Vagina (tissue), 2 donors: ENCODE data around the gene LOXL4. TPM values are rescaled to one million over a fixed set of nuclear protein-coding genes. Genes with fewer than 3 reads are reported as not detected.

Experiments used
- DNase-seq, 2 donors: peaks; one replicate each; pipeline ENCODE4 v3.0.0-alpha.2; 2017; ENCODE audit errors: extremely low spot score in 2 of 2
- H3K27ac ChIP-seq: fragments of 200-600 bp; sonication (generic); one replicate; pipeline ENCODE4 v1.5.1; 2019
- H3K27me3 ChIP-seq: fragments of 200-600 bp; sonication (generic); one replicate; pipeline ENCODE4 v1.5.1; 2019
- H3K36me3 ChIP-seq, 2 donors: fragments of 200-600 bp; sonication (generic); one replicate each; pipeline ENCODE4 v1.5.1; 2017 to 2019
- H3K4me1 ChIP-seq: fragments of 200-600 bp; sonication (generic); one replicate; pipeline ENCODE4 v1.5.1; 2019
- H3K4me3 ChIP-seq, 2 donors: fragments of 200-600 bp; sonication (generic); 1 replicate in 1 of 2; 2 replicates in 1 of 2; pipeline ENCODE4 v1.5.1; 2016 to 2019
- H3K9me3 ChIP-seq: fragments of 200-600 bp; sonication (generic); one replicate; pipeline ENCODE4 v1.5.1; 2019
- POLR2A ChIP-seq, 2 donors: fragments of 450-650 bp; IDR thresholded peaks; one replicate each; pipeline ENCODE4 v1.6.1; 2017; ENCODE audit warnings: antibody characterized with exemption in 2 of 2, mild to moderate bottlenecking in 2 of 2, moderate library complexity in 2 of 2
- POLR2AphosphoS5 ChIP-seq, 2 donors: sonication (generic); formaldehyde crosslinking; IDR thresholded peaks; one replicate each; pipeline ENCODE4 v1.9.0; 2017; ENCODE audit warnings: antibody characterized with exemption in 2 of 2, mild to moderate bottlenecking in 2 of 2, low read depth in 1 of 2; ENCODE audit not compliant: insufficient read depth in 1 of 2
- intact Hi-C: fragments of 100-400 bp; cut with DNase I; formaldehyde crosslinking; loops from one replicate; pipeline ENCODE4 v1.15.1; 2023
- total RNA-seq: library from RNA; depleted of rRNA; stranded (reverse); fragments of >200 nt; gene quantifications from one replicate; pipeline ENCODE4 v1.2.3, GENCODE V29; 2016
- TF ChIP-seq, protein P1 (sequence below), 3 experiments: fragments of 450-650 bp in 2 of 3; fragments of 200-600 bp in 1 of 3; sonication (generic) in 1 of 3; IDR thresholded peaks; one replicate each; pipeline ENCODE4 v1.5.1; 2017 to 2019; ENCODE audit warnings: antibody characterized with exemption in 3 of 3, mild to moderate bottlenecking in 2 of 3, moderate library complexity in 2 of 3

Gene LOXL4
- total RNA-seq = 5.2 TPM

DNA sequence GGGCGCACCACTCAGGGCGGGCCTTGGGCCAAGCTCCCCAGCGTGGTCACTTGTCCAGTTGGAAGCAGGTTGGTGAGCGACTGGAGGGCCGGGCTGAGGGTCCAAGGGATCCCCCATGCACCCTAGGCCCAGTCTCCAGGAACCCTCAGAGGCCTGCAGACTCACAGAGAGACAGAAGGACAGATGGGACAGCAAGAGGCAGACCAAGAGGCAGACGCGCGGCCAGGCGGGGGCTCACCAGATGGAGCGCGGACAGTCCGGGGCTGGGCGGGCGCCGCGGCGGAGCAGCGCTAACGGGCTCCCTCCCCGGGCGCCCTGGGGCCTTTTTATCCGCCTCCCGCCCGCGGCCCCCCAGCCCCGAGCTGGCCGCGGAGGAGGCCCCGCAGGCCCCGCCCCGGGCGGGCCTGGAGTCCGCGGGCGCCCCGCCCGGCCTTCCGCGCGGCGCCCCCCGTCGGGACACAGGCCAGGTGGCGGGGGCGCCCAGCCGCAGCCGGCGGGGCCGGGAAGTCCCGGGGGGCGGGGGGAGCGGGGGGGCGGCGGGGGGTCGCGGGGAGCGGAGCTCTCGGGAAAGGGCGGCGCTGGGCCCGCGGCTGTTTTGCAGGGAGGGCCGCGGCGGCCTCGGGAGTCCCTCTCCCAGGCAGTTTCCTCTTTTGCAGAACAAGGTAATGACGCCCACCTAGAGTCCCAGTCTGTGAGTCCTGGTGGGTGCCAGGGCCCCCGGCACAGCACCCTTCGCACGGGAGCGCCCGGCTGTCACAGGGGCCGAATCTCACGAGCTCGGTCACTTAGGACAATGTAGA is at the start of gene LOXL4:
Gene LOXL4 (minus strand): TSS at position 301 of the 800 bp plus-strand sequence. CDS start 5,175 bp downstream, outside the sequence.
- intact Hi-C loops = loop anchor here (5.0 kb wide), 1 partner anchor 179 kb away; the partner anchor contains the start of gene HPS1

DNA sequence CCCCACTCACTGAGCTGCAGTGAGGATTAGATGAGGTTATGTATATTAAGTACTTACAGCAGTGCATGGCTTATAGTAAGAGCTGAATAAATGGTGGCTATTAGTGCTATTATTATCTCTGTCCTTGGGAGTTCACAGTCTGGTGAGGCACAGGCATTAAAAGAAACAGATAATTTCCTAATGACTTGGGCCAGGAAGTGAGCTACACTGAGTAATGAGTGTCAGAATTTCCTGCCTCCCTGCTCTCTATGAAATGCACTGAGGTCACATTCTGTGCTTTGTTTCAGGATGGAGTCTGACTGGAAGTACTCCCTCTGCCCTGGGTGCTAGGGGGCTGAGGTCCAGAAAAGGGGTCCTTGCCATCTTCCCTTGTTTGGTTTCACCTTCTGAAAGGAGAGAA is 48.7 kb upstream of the LOXL4 start:
- Histone ChIP-seq H3K9me3 (no peaks in the 10 kb centered on the region), H3K4me1 (peaks cover 19% of the 10 kb centered on the region), H3K27me3 (no peaks in the 10 kb centered on the region), H3K36me3 (no peaks in the 10 kb centered on the region), H3K27ac (no peak overlapping the region), H3K4me3 (no peak overlapping the region)
- DNase-seq = no peak
- intact Hi-C loops = no loop called here
- TF ChIP-seq POLR2AphosphoS5 (IDR thresholded peaks at IDR 0.05; ENCODE audit: insufficient read depth in 1 of 2, low read depth in 1 of 2) = no peak
- no peak for TF ChIP-seq POLR2A (IDR thresholded peaks at IDR 0.05)
- TF ChIP-seq, protein P1, sequence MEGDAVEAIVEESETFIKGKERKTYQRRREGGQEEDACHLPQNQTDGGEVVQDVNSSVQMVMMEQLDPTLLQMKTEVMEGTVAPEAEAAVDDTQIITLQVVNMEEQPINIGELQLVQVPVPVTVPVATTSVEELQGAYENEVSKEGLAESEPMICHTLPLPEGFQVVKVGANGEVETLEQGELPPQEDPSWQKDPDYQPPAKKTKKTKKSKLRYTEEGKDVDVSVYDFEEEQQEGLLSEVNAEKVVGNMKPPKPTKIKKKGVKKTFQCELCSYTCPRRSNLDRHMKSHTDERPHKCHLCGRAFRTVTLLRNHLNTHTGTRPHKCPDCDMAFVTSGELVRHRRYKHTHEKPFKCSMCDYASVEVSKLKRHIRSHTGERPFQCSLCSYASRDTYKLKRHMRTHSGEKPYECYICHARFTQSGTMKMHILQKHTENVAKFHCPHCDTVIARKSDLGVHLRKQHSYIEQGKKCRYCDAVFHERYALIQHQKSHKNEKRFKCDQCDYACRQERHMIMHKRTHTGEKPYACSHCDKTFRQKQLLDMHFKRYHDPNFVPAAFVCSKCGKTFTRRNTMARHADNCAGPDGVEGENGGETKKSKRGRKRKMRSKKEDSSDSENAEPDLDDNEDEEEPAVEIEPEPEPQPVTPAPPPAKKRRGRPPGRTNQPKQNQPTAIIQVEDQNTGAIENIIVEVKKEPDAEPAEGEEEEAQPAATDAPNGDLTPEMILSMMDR (IDR thresholded peaks at IDR 0.05) = no peak

More for the DNA sequence above, at the start of gene LOXL4:
- Histone ChIP-seq H3K36me3 (no peaks in the 10 kb centered on the region), H3K4me3 (peak within 1 kb of the TSS; percentile 49 to 56), H3K9me3 (no peaks in the 10 kb centered on the region), H3K27me3 (no peaks in the 10 kb centered on the region), H3K4me1 (peaks cover 37% of the 10 kb centered on the region), H3K27ac (peak within 1 kb of the TSS; percentile 89)
- peak in 1 of 2 donors; percentile 9 for TF ChIP-seq POLR2A (IDR thresholded peaks at IDR 0.05)
- TF ChIP-seq POLR2AphosphoS5 (IDR thresholded peaks at IDR 0.05; ENCODE audit: insufficient read depth in 1 of 2, low read depth in 1 of 2) = no peak
- DNase-seq = no peak

DNA sequence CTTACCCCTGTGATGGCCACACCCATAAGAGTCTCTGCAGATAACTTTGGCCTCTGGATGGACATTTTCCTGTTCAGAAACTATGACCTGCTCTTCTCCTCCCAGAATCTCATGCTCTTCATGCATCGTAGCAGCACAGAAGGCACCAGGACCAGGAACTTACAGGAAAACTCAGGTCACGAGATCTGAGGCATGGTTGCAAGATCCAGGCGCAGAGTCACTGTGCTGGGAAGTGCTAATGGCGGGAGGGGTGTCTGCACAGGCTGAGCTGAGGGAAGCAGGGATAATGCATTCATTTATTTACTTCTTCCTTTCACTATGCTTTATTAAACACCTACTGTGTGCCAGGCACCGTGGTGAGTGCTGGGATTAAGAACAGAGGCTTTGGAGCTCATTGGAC is 48.2 kb upstream of the LOXL4 start:
- no peak for DNase-seq
- Histone ChIP-seq H3K36me3 (no peaks in the 10 kb centered on the region), H3K9me3 (no peaks in the 10 kb centered on the region), H3K27ac (no peak overlapping the region), H3K4me1 (peaks cover 19% of the 10 kb centered on the region), H3K4me3 (no peak overlapping the region), H3K27me3 (no peaks in the 10 kb centered on the region)
- intact Hi-C loops = no loop called here
- TF ChIP-seq, protein P1 (IDR thresholded peaks at IDR 0.05) = no peak
- TF ChIP-seq POLR2AphosphoS5 (IDR thresholded peaks at IDR 0.05; ENCODE audit: insufficient read depth in 1 of 2, low read depth in 1 of 2) (no peak), POLR2A (IDR thresholded peaks at IDR 0.05) (no peak)

DNA sequence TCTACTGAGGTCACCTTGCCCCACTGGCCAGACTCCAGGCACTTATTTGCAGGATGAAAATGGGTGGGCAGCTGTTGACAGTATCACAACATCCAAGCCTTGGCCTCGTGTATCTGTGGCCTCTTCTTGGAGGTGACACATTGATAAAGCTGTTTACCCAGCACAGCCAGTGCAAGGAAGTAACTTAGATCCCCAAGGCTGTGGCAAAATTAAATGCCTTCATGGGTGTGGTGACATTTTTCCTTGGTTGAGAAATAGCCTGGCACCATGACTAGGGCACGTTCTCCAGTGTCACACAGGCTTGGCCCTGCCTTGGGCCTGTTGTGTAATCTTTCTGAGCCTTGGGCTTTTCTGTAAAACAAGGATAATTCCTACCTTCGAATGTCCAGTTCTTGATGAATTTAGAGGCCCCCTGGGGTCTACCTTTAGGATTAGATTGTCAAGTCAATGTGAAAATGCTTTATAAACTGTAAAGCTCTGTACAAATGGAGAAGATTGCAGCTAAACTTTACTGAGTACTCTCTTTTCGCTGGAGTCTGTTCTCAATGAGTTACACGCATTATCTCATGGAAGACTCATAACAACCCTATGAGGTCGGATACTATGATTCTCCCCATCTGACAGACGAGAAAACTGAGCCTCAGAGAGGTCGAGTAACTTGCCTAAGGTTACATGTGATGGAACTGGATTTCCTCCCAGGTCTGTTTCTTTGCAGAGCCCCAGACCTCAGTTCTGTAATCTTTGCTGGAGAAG is 46.7 kb upstream of the LOXL4 start:
- peak in 1 of 2 donors; percentile 69 for TF ChIP-seq POLR2AphosphoS5 (IDR thresholded peaks at IDR 0.05; ENCODE audit: insufficient read depth in 1 of 2, low read depth in 1 of 2)
- TF ChIP-seq, protein P1 (IDR thresholded peaks at IDR 0.05) = no peak
- no peak for TF ChIP-seq POLR2A (IDR thresholded peaks at IDR 0.05)
- Histone ChIP-seq H3K36me3 (no peaks in the 10 kb centered on the region), H3K27me3 (no peaks in the 10 kb centered on the region), H3K4me1 (peaks cover 19% of the 10 kb centered on the region), H3K27ac (no peak overlapping the region), H3K9me3 (no peaks in the 10 kb centered on the region), H3K4me3 (no peak overlapping the region)
- intact Hi-C loops = no loop called here
- DNase-seq = no peak

DNA sequence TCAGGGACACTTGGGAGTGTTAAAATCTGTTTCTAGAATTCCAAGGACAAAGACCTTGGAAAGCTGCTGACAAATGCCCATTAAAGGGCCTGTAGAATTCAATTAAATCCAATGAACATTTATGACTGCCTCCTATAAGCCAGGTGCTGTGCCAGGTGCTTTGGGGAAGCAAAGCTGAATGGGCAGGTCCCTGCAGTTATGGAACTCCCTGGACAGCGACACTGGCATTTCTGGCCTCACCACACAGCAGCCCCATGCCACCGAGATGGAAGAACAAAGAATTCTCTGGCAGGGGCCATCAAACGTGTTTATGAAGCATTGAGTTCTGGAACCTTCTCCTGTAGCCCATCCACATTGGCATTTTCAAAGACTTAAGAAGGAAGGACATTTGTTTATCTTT is 45.6 kb upstream of the LOXL4 start:
- Histone ChIP-seq H3K27ac (no peak overlapping the region), H3K4me1 (peaks cover 28% of the 10 kb centered on the region), H3K27me3 (no peaks in the 10 kb centered on the region), H3K9me3 (no peaks in the 10 kb centered on the region), H3K36me3 (no peaks in the 10 kb centered on the region), H3K4me3 (no peak overlapping the region)
- DNase-seq = no peak
- no peak for TF ChIP-seq POLR2AphosphoS5 (IDR thresholded peaks at IDR 0.05; ENCODE audit: insufficient read depth in 1 of 2, low read depth in 1 of 2)
- TF ChIP-seq, protein P1 (IDR thresholded peaks at IDR 0.05) = no peak
- TF ChIP-seq POLR2A (IDR thresholded peaks at IDR 0.05) = no peak
- intact Hi-C loops = no loop called here
